Astrocyte (in vitro differentiated cells and primary cell): ENCODE measurements around the gene C16orf82.

ENCODE experiments used
- CTCF ChIP-seq: IDR thresholded peaks from 2 replicates; pipeline ENCODE4 v1.5.1; 2011; ENCODE audit warnings: low read depth, mild to moderate bottlenecking, inconsistent platforms, low read length, moderate library complexity; ENCODE audit not compliant: insufficient read depth
- EZH2 ChIP-seq: IDR thresholded peaks from 2 replicates; pipeline ENCODE4 v1.6.1; 2012; ENCODE audit warnings: mild to moderate bottlenecking, low read length, inconsistent platforms; ENCODE audit not compliant: insufficient read depth

GRCh38 chr16:27025581-27025980, 41.1 kb upstream of the C16orf82 start:
- TF ChIP-seq CTCF (no peak), EZH2 (no peak)
